HepG2 (cell line): ENCODE results near the gene TNFRSF6B. TPM values are rescaled to one million over a fixed set of nuclear protein-coding genes. Genes with fewer than 3 reads are reported as not detected.
A peak's percentile ranks its signal among the peaks of the same experiment; 100 is the strongest.

ENCODE experiments used
- CAMTA2 ChIP-seq: sonication (generic); formaldehyde crosslinking; IDR thresholded peaks from 2 replicates; pipeline ENCODE4 v1.4.0; 2020; ENCODE audit warnings: mild to moderate bottlenecking, missing genetic modification reagents, borderline replicate concordance
- DMAP1 ChIP-seq: IDR thresholded peaks from 2 replicates; pipeline ENCODE4 v1.6.1; 2016
- ELK4 ChIP-seq: sonication (generic); formaldehyde crosslinking; IDR thresholded peaks from 2 replicates; pipeline ENCODE4 v1.9.0; 2021; ENCODE audit warnings: missing genetic modification reagents, borderline replicate concordance
- JUN ChIP-seq: sonication (generic); formaldehyde crosslinking; IDR thresholded peaks from 2 replicates; pipeline ENCODE4 v1.4.0; 2020; ENCODE audit warnings: mild to moderate bottlenecking, missing genetic modification reagents
- SP1 ChIP-seq, 2 experiments: fragments of 450-650 bp in 1 of 2; sonication (generic) in 1 of 2; formaldehyde crosslinking in 1 of 2; IDR thresholded peaks; 2 replicates each; pipeline versions ENCODE4 v1.4.0 to v1.6.1; 2016 to 2020; ENCODE audit warnings: missing genetic modification reagents in 1 of 2
- SRY ChIP-seq: sonication (generic); formaldehyde crosslinking; IDR thresholded peaks from 2 replicates; pipeline ENCODE4 v1.8.0; 2022; ENCODE audit warnings: mild to moderate bottlenecking, missing genetic modification reagents
- TERF1 ChIP-seq: sonication (generic); formaldehyde crosslinking; IDR thresholded peaks from 2 replicates; pipeline ENCODE4 v1.8.0; 2022; ENCODE audit warnings: mild to moderate bottlenecking, missing genetic modification reagents, moderate library complexity
- ZC3H13 ChIP-seq: sonication (generic); formaldehyde crosslinking; IDR thresholded peaks from 2 replicates; pipeline ENCODE4 v1.8.1; 2023; ENCODE audit warnings: mild to moderate bottlenecking, missing genetic modification reagents, moderate library complexity
- ZNF12 ChIP-seq: sonication (generic); formaldehyde crosslinking; IDR thresholded peaks from 2 replicates; pipeline ENCODE4 v1.5.0; 2020; ENCODE audit warnings: missing genetic modification reagents
- ZNF275 ChIP-seq: sonication (generic); formaldehyde crosslinking; IDR thresholded peaks from 2 replicates; pipeline ENCODE4 v1.8.0; 2022; ENCODE audit warnings: missing genetic modification reagents, mild to moderate bottlenecking, inconsistent platforms, borderline replicate concordance
- ZNF788 ChIP-seq: sonication (generic); formaldehyde crosslinking; IDR thresholded peaks from 2 replicates; pipeline ENCODE4 v1.5.0; 2020; ENCODE audit warnings: mild to moderate bottlenecking, missing genetic modification reagents, borderline replicate concordance
- polyA plus RNA-seq, 8 experiments: library from polyadenylated mRNA; depleted of rRNA in 3 of 8; stranded (reverse) in 7 of 8; unstranded in 1 of 8; fragments of >200 nt; fragmentation: Illumina TruSeq in 4 of 8; extraction: Trizol in 4 of 8; gene quantifications; 2 replicates each; pipeline versions ENCODE4 v1.2.1 to v1.2.3, GENCODE V29; 2011 to 2016; ENCODE audit warnings: low read depth in 4 of 8, missing spikeins in 1 of 8, mixed read lengths in 1 of 8; ENCODE audit not compliant: insufficient read depth in 1 of 8
- total RNA-seq, 5 experiments: library from RNA; depleted of rRNA; stranded (reverse); fragments of >200 nt; fragmentation: Illumina TruSeq; extraction: Trizol; gene quantifications; 2 replicates each; pipeline ENCODE4 v1.2.3, GENCODE V29; 2016; ENCODE audit warnings: low read depth in 1 of 5
- TF ChIP-seq, protein P1 (sequence below): sonication (generic); formaldehyde crosslinking; IDR thresholded peaks from 2 replicates; pipeline ENCODE4 v1.4.0; 2020; ENCODE audit warnings: missing genetic modification reagents, mild to moderate bottlenecking, borderline replicate concordance
- TF ChIP-seq, protein P2 (sequence below): sonication (generic); formaldehyde crosslinking; IDR thresholded peaks from 2 replicates; pipeline ENCODE4 v1.4.0; 2020; ENCODE audit warnings: missing genetic modification reagents
- TF ChIP-seq, protein P3 (sequence below): sonication (generic); formaldehyde crosslinking; IDR thresholded peaks from 2 replicates; pipeline ENCODE4 v1.5.1; 2020; ENCODE audit warnings: mild to moderate bottlenecking, missing genetic modification reagents, moderate library complexity
- TF ChIP-seq, protein P4 (sequence below): sonication (generic); formaldehyde crosslinking; IDR thresholded peaks from 2 replicates; pipeline ENCODE4 v1.4.0; 2020; ENCODE audit warnings: mild to moderate bottlenecking, low read depth, missing genetic modification reagents

Gene TNFRSF6B
- total and polyA plus RNA-seq, 2 of the 13 experiments (the other 11 are each of a cell fraction or from before 2014, with no cell fraction given) = 0.24 TPM; not detected in 1

- TF ChIP-seq, protein P1, sequence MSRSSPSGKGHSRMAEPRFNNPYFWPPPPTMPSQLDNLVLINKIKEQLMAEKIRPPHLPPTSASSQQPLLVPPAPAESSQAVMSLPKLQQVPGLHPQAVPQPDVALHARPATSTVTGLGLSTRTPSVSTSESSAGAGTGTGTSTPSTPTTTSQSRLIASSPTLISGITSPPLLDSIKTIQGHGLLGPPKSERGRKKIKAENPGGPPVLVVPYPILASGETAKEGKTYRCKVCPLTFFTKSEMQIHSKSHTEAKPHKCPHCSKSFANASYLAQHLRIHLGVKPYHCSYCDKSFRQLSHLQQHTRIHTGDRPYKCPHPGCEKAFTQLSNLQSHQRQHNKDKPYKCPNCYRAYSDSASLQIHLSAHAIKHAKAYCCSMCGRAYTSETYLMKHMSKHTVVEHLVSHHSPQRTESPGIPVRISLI (CRISPR knock-in tag) = peak; percentile 41; the same call in 1 of the 2 replicates
- TF ChIP-seq ELK4 (CRISPR knock-in tag) (no peak), JUN (CRISPR knock-in tag) (peak; percentile 62), DMAP1 (no peak), SRY (CRISPR knock-in tag) (no peak), TERF1 (no peak), ZNF788 (CRISPR knock-in tag) (no peak), SP1 (IDR thresholded peaks at IDR 0.05) (no peak), SP1 (CRISPR knock-in tag; IDR thresholded peaks at IDR 0.05) (no peak), ZNF12 (CRISPR knock-in tag) (no peak), ZC3H13 (CRISPR knock-in tag) (peak; percentile 93), ZNF275 (CRISPR knock-in tag) (no peak), CAMTA2 (CRISPR knock-in tag) (no peak)
- TF ChIP-seq, protein P2, sequence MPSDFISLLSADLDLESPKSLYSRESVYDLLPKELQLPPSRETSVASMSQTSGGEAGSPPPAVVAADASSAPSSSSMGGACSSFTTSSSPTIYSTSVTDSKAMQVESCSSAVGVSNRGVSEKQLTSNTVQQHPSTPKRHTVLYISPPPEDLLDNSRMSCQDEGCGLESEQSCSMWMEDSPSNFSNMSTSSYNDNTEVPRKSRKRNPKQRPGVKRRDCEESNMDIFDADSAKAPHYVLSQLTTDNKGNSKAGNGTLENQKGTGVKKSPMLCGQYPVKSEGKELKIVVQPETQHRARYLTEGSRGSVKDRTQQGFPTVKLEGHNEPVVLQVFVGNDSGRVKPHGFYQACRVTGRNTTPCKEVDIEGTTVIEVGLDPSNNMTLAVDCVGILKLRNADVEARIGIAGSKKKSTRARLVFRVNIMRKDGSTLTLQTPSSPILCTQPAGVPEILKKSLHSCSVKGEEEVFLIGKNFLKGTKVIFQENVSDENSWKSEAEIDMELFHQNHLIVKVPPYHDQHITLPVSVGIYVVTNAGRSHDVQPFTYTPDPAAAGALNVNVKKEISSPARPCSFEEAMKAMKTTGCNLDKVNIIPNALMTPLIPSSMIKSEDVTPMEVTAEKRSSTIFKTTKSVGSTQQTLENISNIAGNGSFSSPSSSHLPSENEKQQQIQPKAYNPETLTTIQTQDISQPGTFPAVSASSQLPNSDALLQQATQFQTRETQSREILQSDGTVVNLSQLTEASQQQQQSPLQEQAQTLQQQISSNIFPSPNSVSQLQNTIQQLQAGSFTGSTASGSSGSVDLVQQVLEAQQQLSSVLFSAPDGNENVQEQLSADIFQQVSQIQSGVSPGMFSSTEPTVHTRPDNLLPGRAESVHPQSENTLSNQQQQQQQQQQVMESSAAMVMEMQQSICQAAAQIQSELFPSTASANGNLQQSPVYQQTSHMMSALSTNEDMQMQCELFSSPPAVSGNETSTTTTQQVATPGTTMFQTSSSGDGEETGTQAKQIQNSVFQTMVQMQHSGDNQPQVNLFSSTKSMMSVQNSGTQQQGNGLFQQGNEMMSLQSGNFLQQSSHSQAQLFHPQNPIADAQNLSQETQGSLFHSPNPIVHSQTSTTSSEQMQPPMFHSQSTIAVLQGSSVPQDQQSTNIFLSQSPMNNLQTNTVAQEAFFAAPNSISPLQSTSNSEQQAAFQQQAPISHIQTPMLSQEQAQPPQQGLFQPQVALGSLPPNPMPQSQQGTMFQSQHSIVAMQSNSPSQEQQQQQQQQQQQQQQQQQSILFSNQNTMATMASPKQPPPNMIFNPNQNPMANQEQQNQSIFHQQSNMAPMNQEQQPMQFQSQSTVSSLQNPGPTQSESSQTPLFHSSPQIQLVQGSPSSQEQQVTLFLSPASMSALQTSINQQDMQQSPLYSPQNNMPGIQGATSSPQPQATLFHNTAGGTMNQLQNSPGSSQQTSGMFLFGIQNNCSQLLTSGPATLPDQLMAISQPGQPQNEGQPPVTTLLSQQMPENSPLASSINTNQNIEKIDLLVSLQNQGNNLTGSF (CRISPR knock-in tag) = 0 out of 2 replicates have a peak, but pooled peaks have one; percentile 19
- TF ChIP-seq, protein P3, sequence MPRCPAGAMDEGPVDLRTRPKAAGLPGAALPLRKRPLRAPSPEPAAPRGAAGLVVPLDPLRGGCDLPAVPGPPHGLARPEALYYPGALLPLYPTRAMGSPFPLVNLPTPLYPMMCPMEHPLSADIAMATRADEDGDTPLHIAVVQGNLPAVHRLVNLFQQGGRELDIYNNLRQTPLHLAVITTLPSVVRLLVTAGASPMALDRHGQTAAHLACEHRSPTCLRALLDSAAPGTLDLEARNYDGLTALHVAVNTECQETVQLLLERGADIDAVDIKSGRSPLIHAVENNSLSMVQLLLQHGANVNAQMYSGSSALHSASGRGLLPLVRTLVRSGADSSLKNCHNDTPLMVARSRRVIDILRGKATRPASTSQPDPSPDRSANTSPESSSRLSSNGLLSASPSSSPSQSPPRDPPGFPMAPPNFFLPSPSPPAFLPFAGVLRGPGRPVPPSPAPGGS (CRISPR knock-in tag) = no peak
- TF ChIP-seq, protein P4, sequence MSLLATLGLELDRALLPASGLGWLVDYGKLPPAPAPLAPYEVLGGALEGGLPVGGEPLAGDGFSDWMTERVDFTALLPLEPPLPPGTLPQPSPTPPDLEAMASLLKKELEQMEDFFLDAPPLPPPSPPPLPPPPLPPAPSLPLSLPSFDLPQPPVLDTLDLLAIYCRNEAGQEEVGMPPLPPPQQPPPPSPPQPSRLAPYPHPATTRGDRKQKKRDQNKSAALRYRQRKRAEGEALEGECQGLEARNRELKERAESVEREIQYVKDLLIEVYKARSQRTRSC (CRISPR knock-in tag) = peak; percentile 62; the same call in 1 of the 2 replicates
These were observed 48.3 kb downstream of the TNFRSF6B start (continued) for GRCh38 chr20:63744574-63745423.
